ENCODE data around the gene PCDHGA9.

The PCDHGA9 gene

GRCh38 chr5:141437221-141437620 lies 34.6 kb downstream of the PCDHGA9 start:
- Mint-ChIP-seq H3K27ac (no peak overlapping the region), H3K4me3 (no peak overlapping the region), H3K27me3 (no peaks in the 10 kb centered on the region), H3K4me1 (no peaks in the 10 kb centered on the region), H3K9me3 (peaks cover 6% of the 10 kb centered on the region), H3K36me3 (peaks cover 7% of the 10 kb centered on the region)
- ATAC-seq (ENCODE audit: low read depth) = no peak
- no peak for DNase-seq (ENCODE audit: low spot score in 2 of 2)

DNA sequence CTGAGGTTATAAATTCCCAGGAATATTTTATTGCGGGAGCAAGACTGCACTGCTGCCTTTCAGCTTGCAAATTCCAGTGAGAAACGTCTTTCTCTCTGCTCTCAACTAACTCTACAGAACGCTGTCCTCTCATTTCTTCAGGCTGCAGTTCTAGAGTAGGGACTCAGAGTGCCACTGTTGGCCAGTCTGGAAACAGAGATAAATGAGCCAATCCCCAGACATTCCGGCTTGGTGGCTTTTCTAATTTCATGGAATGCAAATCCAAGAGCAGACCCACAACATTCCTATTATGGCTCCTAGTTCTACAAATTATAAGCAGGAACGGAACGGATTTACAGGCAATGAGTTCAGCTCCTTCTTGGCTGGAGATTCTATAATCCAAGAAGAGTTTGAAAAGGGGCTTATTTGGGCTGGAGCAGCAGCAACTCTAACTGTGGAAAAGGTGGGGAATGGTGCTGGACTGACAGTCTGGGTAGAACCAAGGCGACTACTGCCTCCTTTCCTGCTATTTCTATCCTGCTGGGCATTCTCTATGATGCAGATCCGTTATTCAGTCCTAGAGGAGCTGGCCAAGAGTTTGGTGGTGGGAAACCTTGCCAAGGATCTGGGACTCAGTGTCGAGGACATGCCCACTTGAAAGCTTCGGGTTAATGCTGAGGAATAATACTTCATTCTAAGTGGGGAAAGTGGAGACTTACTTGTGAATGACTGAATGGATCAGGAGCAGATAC lies 37.0 kb downstream of the PCDHGA9 start:
- no peak for ATAC-seq (ENCODE audit: low read depth)
- Mint-ChIP-seq H3K27ac (no peak overlapping the region), H3K27me3 (peaks cover under 1% of the 10 kb centered on the region)

DNA sequence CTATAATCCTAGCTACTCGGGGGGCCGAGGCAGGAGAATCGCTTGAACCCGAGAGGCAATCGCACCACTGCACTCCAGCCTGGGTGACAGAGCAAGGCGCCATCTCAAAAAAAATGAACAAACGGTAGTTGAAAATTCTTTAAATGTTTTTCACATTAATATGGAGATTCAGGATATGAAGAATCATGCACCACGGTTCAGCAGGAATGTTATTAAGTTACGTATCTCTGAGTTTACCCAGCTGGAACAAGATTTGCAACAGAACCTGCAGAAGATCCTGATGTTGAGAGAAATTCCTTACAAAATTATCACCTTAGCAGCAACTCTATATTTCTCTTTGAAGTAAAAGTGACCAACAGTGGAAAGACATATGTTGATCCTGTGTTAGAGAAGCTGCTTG lies 37.8 kb downstream of the PCDHGA9 start:
- Mint-ChIP-seq H3K27me3 (peaks cover 2% of the 10 kb centered on the region), H3K36me3 (peaks cover 2% of the 10 kb centered on the region), H3K9me3 (peaks cover 5% of the 10 kb centered on the region), H3K27ac (no peak overlapping the region), H3K4me3 (no peak overlapping the region), H3K4me1 (no peaks in the 10 kb centered on the region)
- no peak for DNase-seq (ENCODE audit: low spot score in 2 of 2)
- no peak for ATAC-seq (ENCODE audit: low read depth)

More for the DNA sequence above, 37.0 kb downstream of the PCDHGA9 start:
- Mint-ChIP-seq H3K4me3 (no peak overlapping the region), H3K36me3 (peaks cover 2% of the 10 kb centered on the region), H3K9me3 (peaks cover 5% of the 10 kb centered on the region), H3K4me1 (no peaks in the 10 kb centered on the region)
- no peak for DNase-seq (ENCODE audit: low spot score in 2 of 2)

DNA sequence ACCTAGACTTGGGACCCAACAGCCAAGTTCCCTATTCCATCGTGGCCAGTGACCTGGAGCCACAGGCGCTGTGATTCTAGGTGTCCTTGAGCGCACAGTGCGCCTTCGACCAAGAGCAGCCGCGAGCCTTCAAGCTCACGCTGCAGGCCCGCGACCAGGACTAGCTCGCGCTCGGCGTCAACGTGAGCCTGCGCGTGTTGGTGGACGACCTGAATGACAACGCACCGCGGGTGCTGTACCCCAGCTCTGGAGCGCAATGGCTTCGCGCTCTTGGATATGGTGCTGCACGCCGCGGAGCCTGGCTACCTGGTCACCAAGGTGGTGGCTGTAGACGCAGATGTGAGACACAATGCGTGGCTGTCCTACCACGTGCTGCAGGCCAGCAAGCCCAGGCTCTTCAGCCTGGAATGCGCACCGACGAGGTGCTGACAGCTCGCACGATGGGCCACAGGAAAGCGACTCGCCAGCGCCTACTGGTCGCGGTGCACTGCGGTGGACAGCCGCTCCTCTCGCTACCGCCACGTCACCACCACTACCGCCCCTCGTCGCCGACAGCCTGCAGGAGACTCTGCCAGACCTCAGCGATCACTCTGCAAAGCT lies 39.1 kb downstream of the PCDHGA9 start:
- Mint-ChIP-seq H3K9me3 (peaks cover 5% of the 10 kb centered on the region), H3K4me3 (no peak overlapping the region), H3K27me3 (peaks cover 2% of the 10 kb centered on the region), H3K27ac (no peak overlapping the region), H3K36me3 (peaks cover 2% of the 10 kb centered on the region), H3K4me1 (no peaks in the 10 kb centered on the region)
- DNase-seq (ENCODE audit: low spot score in 2 of 2) (no peak), ATAC-seq (ENCODE audit: low read depth) (no peak)

Data from memory B cell (primary cell).